ENCODE data around the gene CLIP1. TPM values are rescaled to one million over a fixed set of nuclear protein-coding genes. Genes with fewer than 3 reads are reported as not detected.
"Not testable (repeated sequence)": the region's sequence is repeated elsewhere in the genome, so short reads cannot be mapped to it uniquely, and the experiment has no call there.

CLIP1 gene
- total and polyA plus RNA-seq, 2 experiments from 2014 or later: 29.6 to 46.3 TPM

GRCh38 chr12:122265886-122266229, 156.6 kb downstream of the CLIP1 start:
- H3K27ac ChIP-seq: peak overlapping the region; percentile 92
- H3K4me1 ChIP-seq (ENCODE audit: low read depth): no peaks in the 10 kb centered on the region
- H3K27me3 ChIP-seq: no peaks in the 10 kb centered on the region
- peaks cover 16% of the 10 kb centered on the region for H3K36me3 ChIP-seq
- peak overlapping the region; percentile 88 for H3K4me3 ChIP-seq
- no peak for DNase-seq (ENCODE audit: low read depth in 1 of 2, low spot score in 1 of 2)
- no peak for TF ChIP-seq CTCF (IDR thresholded peaks at IDR 0.05; ENCODE audit: low read depth, low read length)
- no peaks in the 10 kb centered on the region for H3K9me3 ChIP-seq (ENCODE audit: low read depth)

- no peak for TF ChIP-seq CTCF (IDR thresholded peaks at IDR 0.05; ENCODE audit: low read depth, low read length)
- H3K27me3 ChIP-seq: no peaks in the 10 kb centered on the region
- no peaks in the 10 kb centered on the region for H3K4me1 ChIP-seq (ENCODE audit: low read depth)
- peak overlapping the region; percentile 88 for H3K4me3 ChIP-seq
- no peak for DNase-seq (ENCODE audit: low read depth in 1 of 2, low spot score in 1 of 2)
- H3K27ac ChIP-seq: peak overlapping the region; percentile 92
- peaks cover 17% of the 10 kb centered on the region for H3K36me3 ChIP-seq
- H3K9me3 ChIP-seq (ENCODE audit: low read depth): no peaks in the 10 kb centered on the region
Observed at GRCh38 chr12:122265476-122265875, 157.0 kb downstream of the CLIP1 start.

- not testable (repeated sequence) for H3K9me3 ChIP-seq (ENCODE audit: low read depth); H3K27me3 ChIP-seq; H3K27ac ChIP-seq; H3K4me3 ChIP-seq; DNase-seq (ENCODE audit: low read depth in 1 of 2, low spot score in 1 of 2); H3K4me1 ChIP-seq (ENCODE audit: low read depth)
- peaks cover 29% of the 10 kb centered on the region for H3K36me3 ChIP-seq
Observed at GRCh38 chr12:122260735-122261134, 161.7 kb downstream of the CLIP1 start.

GRCh38 chr12:122258939-122259338, 163.5 kb downstream of the CLIP1 start:
- H3K36me3 ChIP-seq: peaks cover 29% of the 10 kb centered on the region
- not testable (repeated sequence) for DNase-seq (ENCODE audit: low read depth in 1 of 2, low spot score in 1 of 2); H3K27ac ChIP-seq; H3K4me1 ChIP-seq (ENCODE audit: low read depth); H3K9me3 ChIP-seq (ENCODE audit: low read depth); H3K27me3 ChIP-seq; H3K4me3 ChIP-seq

- not testable (repeated sequence) for H3K9me3 ChIP-seq (ENCODE audit: low read depth); H3K27me3 ChIP-seq; H3K4me3 ChIP-seq; DNase-seq (ENCODE audit: low read depth in 1 of 2, low spot score in 1 of 2); H3K4me1 ChIP-seq (ENCODE audit: low read depth); H3K27ac ChIP-seq
- peaks cover 27% of the 10 kb centered on the region for H3K36me3 ChIP-seq
Observed at GRCh38 chr12:122258462-122258861, 164.0 kb downstream of the CLIP1 start.

GRCh38 chr12:122250536-122250935, 171.9 kb downstream of the CLIP1 start:
- TF ChIP-seq CTCF (IDR thresholded peaks at IDR 0.05; ENCODE audit: low read depth, low read length): no peak
- Histone ChIP-seq H3K27ac (no peak overlapping the region), H3K27me3 (no peaks in the 10 kb centered on the region), H3K36me3 (peaks cover 7% of the 10 kb centered on the region), H3K9me3 (ENCODE audit: low read depth) (no peaks in the 10 kb centered on the region), H3K4me3 (no peak overlapping the region), H3K4me1 (ENCODE audit: low read depth) (no peaks in the 10 kb centered on the region)
- DNase-seq (ENCODE audit: low read depth in 1 of 2, low spot score in 1 of 2): no peak

- no peak overlapping the region for H3K27ac ChIP-seq
- H3K27me3 ChIP-seq: no peaks in the 10 kb centered on the region
- TF ChIP-seq CTCF (IDR thresholded peaks at IDR 0.05; ENCODE audit: low read depth, low read length): no peak
- no peaks in the 10 kb centered on the region for H3K4me1 ChIP-seq (ENCODE audit: low read depth)
- no peak overlapping the region for H3K4me3 ChIP-seq
- DNase-seq (ENCODE audit: low read depth in 1 of 2, low spot score in 1 of 2): no peak
- H3K36me3 ChIP-seq: peaks cover 7% of the 10 kb centered on the region
- H3K9me3 ChIP-seq (ENCODE audit: low read depth): no peaks in the 10 kb centered on the region
Observed at GRCh38 chr12:122250047-122250446, 172.4 kb downstream of the CLIP1 start.

All from cardiac muscle cell (in vitro differentiated cells and primary cell).